Measurements from ENCODE around the gene DOCK11. TPM values are rescaled to one million over a fixed set of nuclear protein-coding genes. Genes with fewer than 3 reads are reported as not detected.
A peak's percentile ranks its signal among the peaks of the same experiment; 100 is the strongest.

DOCK11 gene
- total and polyA plus RNA-seq, 2 experiments from 2014 or later, result 11.2 to 12.5 TPM

DNA sequence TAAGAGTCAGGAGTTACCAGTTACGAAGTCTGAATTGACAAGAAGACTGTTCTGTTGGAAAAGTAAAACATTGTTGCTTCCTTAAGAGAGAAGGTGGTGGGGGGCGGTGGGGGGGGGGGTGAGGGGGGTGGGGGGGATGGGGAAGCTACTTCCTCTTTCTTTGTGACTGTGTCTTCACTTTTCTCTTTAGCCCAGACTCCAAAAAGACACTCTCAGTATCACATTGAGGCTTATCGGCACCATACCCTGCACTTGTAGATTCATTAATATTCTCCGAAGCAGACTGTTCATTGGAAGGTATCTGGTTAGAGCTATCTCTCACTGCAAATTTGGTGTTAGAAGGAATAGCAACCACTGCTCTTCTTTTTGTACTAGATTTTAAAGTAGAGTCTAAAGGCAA, 137.2 kb downstream of the DOCK11 start:
- no peaks in the 10 kb centered on the region for H3K4me1 ChIP-seq (ENCODE audit: low read depth)
- H3K36me3 ChIP-seq, result no peaks in the 10 kb centered on the region
- TF ChIP-seq, protein P1, sequence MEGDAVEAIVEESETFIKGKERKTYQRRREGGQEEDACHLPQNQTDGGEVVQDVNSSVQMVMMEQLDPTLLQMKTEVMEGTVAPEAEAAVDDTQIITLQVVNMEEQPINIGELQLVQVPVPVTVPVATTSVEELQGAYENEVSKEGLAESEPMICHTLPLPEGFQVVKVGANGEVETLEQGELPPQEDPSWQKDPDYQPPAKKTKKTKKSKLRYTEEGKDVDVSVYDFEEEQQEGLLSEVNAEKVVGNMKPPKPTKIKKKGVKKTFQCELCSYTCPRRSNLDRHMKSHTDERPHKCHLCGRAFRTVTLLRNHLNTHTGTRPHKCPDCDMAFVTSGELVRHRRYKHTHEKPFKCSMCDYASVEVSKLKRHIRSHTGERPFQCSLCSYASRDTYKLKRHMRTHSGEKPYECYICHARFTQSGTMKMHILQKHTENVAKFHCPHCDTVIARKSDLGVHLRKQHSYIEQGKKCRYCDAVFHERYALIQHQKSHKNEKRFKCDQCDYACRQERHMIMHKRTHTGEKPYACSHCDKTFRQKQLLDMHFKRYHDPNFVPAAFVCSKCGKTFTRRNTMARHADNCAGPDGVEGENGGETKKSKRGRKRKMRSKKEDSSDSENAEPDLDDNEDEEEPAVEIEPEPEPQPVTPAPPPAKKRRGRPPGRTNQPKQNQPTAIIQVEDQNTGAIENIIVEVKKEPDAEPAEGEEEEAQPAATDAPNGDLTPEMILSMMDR (IDR thresholded peaks at IDR 0.05; ENCODE audit: low read depth, low read length), result no peak

DNA sequence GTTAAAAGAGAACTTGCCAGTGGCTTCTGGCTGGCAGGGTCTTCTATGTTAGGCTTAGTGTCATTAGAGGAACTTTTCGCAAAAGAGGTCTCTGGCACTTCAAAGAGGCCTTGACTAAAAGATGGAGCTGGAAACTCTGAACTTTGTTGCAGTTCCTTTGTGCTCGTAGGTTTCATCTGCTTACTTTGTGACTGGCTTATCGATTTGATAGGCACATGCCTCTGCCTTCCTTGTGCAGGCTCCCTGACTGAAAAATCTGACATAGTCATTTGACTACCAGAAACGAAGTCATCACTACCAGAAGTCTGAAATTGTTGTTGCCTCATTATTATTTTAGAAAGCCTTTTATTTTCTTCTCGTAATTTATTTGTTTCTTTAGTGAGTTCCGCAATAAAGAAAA, 137.9 kb downstream of the DOCK11 start:
- Histone ChIP-seq H3K36me3 (no peaks in the 10 kb centered on the region), H3K27me3 (no peaks in the 10 kb centered on the region), H3K27ac (no peak overlapping the region), H3K4me3 (no peak overlapping the region), H3K9me3 (ENCODE audit: low read depth) (no peaks in the 10 kb centered on the region), H3K4me1 (ENCODE audit: low read depth) (no peaks in the 10 kb centered on the region)
- TF ChIP-seq, protein P1 (IDR thresholded peaks at IDR 0.05; ENCODE audit: low read depth, low read length), result no peak
- no peak for DNase-seq (ENCODE audit: low read depth in 1 of 2, low spot score in 1 of 2)

More for the DNA sequence above, 137.2 kb downstream of the DOCK11 start:
- Histone ChIP-seq H3K27ac (no peak overlapping the region), H3K27me3 (no peaks in the 10 kb centered on the region), H3K4me3 (no peak overlapping the region), H3K9me3 (ENCODE audit: low read depth) (no peaks in the 10 kb centered on the region)
- no peak for DNase-seq (ENCODE audit: low read depth in 1 of 2, low spot score in 1 of 2)

DNA sequence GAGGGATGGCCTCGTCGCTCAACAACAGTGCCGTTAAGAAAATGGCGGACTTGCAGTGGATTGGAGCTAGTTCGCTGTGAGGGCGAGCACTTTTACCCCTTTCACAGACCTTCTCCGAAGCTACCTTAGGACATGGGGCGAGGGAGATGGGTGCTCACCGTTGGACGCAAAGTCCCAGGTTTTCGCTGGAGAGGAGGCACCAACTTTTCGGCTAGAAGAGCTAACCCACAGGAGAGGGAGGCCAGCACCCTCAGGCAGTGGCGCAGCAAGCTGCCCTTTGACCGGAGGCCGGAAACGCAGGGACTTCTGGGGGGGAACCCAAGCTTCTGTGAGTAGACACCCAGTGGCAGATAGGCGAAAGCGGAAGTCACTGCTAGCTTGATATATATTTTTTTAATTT, 138.7 kb downstream of the DOCK11 start:
- Histone ChIP-seq H3K27me3 (no peaks in the 10 kb centered on the region), H3K36me3 (no peaks in the 10 kb centered on the region), H3K4me1 (ENCODE audit: low read depth) (no peaks in the 10 kb centered on the region), H3K4me3 (no peak overlapping the region), H3K9me3 (ENCODE audit: low read depth) (no peaks in the 10 kb centered on the region), H3K27ac (no peak overlapping the region)
- DNase-seq (ENCODE audit: low read depth in 1 of 2, low spot score in 1 of 2), result no peak
- TF ChIP-seq, protein P1 (IDR thresholded peaks at IDR 0.05; ENCODE audit: low read depth, low read length), result no peak

DNA sequence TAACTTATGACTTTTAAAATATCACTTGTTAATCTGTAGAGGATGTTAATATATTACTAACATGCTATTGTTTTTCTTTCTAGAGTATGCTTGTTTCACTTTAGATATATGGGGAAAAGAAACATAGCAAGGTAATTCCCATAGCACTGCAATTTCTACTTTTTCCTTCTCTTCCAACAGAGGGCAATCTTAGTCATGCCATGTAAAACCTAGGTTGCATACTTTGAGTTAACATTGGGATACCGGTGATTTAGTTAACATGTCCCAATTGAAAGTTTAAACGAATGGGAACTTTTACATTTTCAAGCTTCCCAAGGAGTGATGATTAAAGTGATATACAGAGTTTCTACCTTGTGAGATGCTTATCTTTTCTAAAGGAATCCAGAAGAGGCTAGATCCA, 142.4 kb downstream of the DOCK11 start:
- Histone ChIP-seq H3K4me1 (ENCODE audit: low read depth) (no peaks in the 10 kb centered on the region), H3K4me3 (no peak overlapping the region), H3K27ac (no peak overlapping the region), H3K27me3 (no peaks in the 10 kb centered on the region), H3K36me3 (no peaks in the 10 kb centered on the region), H3K9me3 (ENCODE audit: low read depth) (no peaks in the 10 kb centered on the region)
- DNase-seq (ENCODE audit: low read depth in 1 of 2, low spot score in 1 of 2), result peak in 1 of 2 donors; percentile 17
- TF ChIP-seq, protein P1 (IDR thresholded peaks at IDR 0.05; ENCODE audit: low read depth, low read length), result no peak

DNA sequence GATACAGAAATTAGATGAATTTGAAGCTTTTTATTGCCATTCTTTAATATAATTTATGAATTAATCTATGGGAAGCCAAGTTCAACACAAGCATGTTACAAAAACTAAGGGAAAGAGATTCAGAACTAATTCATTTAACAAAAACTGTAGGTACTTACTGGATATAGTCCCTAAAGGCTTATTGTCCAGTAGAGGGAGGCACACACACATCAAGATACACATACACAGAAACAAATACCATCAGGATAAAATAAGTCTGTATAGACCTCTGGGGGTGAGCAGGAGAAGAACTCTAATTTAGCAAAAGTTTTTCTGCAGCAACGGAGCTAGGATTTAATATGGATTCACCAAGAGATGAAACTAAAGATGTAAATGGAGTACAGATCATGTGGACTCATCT, 148.8 kb downstream of the DOCK11 start:
- no peaks in the 10 kb centered on the region for H3K4me1 ChIP-seq (ENCODE audit: low read depth)
- no peak overlapping the region for H3K27ac ChIP-seq
- peak; percentile 1 to 51 for DNase-seq (ENCODE audit: low read depth in 1 of 2, low spot score in 1 of 2)
- no peak overlapping the region for H3K4me3 ChIP-seq
- TF ChIP-seq, protein P1 (IDR thresholded peaks at IDR 0.05; ENCODE audit: low read depth, low read length), result peak; percentile 38
- H3K9me3 ChIP-seq (ENCODE audit: low read depth), result no peaks in the 10 kb centered on the region
- H3K27me3 ChIP-seq, result no peaks in the 10 kb centered on the region
- no peaks in the 10 kb centered on the region for H3K36me3 ChIP-seq

DNA sequence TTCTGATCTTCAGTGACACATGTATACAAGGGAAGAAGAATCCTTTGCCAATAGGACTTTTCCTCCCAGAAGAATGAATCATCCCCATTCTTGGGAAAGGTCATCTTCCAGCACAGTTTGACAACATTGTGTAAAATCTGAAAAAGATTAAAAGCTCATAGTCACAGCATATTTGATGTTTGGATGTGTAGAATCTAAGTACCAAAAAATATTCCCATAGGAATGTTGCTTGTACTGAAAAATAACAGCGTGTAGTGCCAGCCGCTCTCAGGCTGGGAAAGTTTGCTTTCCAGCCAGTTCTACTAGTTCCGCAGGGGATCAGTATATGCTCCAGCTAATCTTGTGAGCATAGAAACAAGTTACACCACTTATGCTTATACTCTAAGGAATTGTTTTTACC, 157.1 kb downstream of the DOCK11 start:
- peak in 1 of 2 donors; percentile 29 for DNase-seq (ENCODE audit: low read depth in 1 of 2, low spot score in 1 of 2)
- no peaks in the 10 kb centered on the region for H3K27me3 ChIP-seq
- no peaks in the 10 kb centered on the region for H3K36me3 ChIP-seq
- H3K4me3 ChIP-seq, result no peak overlapping the region
- H3K9me3 ChIP-seq (ENCODE audit: low read depth), result peaks cover 3% of the 10 kb centered on the region
- TF ChIP-seq, protein P1 (IDR thresholded peaks at IDR 0.05; ENCODE audit: low read depth, low read length), result no peak
- no peak overlapping the region for H3K27ac ChIP-seq
- H3K4me1 ChIP-seq (ENCODE audit: low read depth), result no peaks in the 10 kb centered on the region

Data from cardiac muscle cell (in vitro differentiated cells and primary cell).